Measurements from ENCODE around the gene UNC45B. TPM values are rescaled to one million over a fixed set of nuclear protein-coding genes. Genes with fewer than 3 reads are reported as not detected.

UNC45B gene
- total and polyA plus RNA-seq, 2 of the 13 experiments (the other 11 are each of a cell fraction or from before 2014, with no cell fraction given) = 0.01 TPM; not detected in 1

- TF ChIP-seq NR0B2 (CRISPR knock-in tag; IDR thresholded peaks at IDR 0.05) (peak; percentile 99), IRF2 (CRISPR knock-in tag; IDR thresholded peaks at IDR 0.05) (peak; percentile 91; the same call in 1 of the 2 replicates), REL (CRISPR knock-in tag; conservative IDR thresholded peaks at IDR 0.05) (peak; percentile 91; the same call in 1 of the 2 replicates), ATF4 (CRISPR knock-in tag; IDR thresholded peaks at IDR 0.05) (peak in 1 of 2 experiments; percentile 58; a peak in 2 of 4 replicates), ETV5 (CRISPR knock-in tag; IDR thresholded peaks at IDR 0.05; ENCODE audit: borderline replicate concordance) (peak; percentile 63), DR1 (CRISPR knock-in tag; IDR thresholded peaks at IDR 0.05) (peak; percentile 86), ZNF775 (CRISPR knock-in tag; IDR thresholded peaks at IDR 0.05; ENCODE audit: borderline replicate concordance) (peak; percentile 76; the same call in 1 of the 2 replicates), ZNF230 (CRISPR knock-in tag; IDR thresholded peaks at IDR 0.05) (peak; percentile 83; the same call in 1 of the 2 replicates), ATF7 (IDR thresholded peaks at IDR 0.05) (no peak), ATF7 (CRISPR knock-in tag; IDR thresholded peaks at IDR 0.05) (0 out of 2 replicates have a peak, but pooled peaks have one; percentile 47), ZNF83 (CRISPR knock-in tag; IDR thresholded peaks at IDR 0.05; ENCODE audit: borderline replicate concordance) (0 out of 2 replicates have a peak, but pooled peaks have one; percentile 62), ZFY (CRISPR knock-in tag; IDR thresholded peaks at IDR 0.05) (peak; percentile 77), TOPORS (CRISPR knock-in tag; IDR thresholded peaks at IDR 0.05) (0 out of 2 replicates have a peak, but pooled peaks have one; percentile 46), ZBTB14 (CRISPR knock-in tag; IDR thresholded peaks at IDR 0.05) (peak; percentile 48; the same call in 1 of the 2 replicates), CBX1 (IDR thresholded peaks at IDR 0.05; ENCODE audit: low read depth) (peak; percentile 50), GRHL1 (CRISPR knock-in tag; conservative IDR thresholded peaks at IDR 0.05) (no peak), ZSCAN12 (CRISPR knock-in tag; IDR thresholded peaks at IDR 0.05) (no peak), NR2F6 (IDR thresholded peaks at IDR 0.05) (no peak), NR2F6 (CRISPR knock-in tag; IDR thresholded peaks at IDR 0.05) (peak; percentile 44; the same call in 1 of the 2 replicates), ZHX1 (CRISPR knock-in tag; IDR thresholded peaks at IDR 0.05; ENCODE audit: low read depth) (no peak), NFE2 (CRISPR knock-in tag; IDR thresholded peaks at IDR 0.05) (no peak), HNRNPL (IDR thresholded peaks at IDR 0.05; ENCODE audit: low read depth, low read length) (no peak), ZNF589 (CRISPR knock-in tag; conservative IDR thresholded peaks at IDR 0.05) (peak; percentile 86)
These were observed 5.7 kb upstream of the UNC45B start, which contains the start of gene NLE1 (continued) for GRCh38 chr17:35141681-35142466.
